Right atrium auricular region (tissue), 2 donors: ENCODE measurements around the gene ACADL. TPM values are rescaled to one million over a fixed set of nuclear protein-coding genes. Genes with fewer than 3 reads are reported as not detected.

ENCODE experiments used
- DNase-seq: peaks from one replicate; pipeline ENCODE4 v3.0.0-alpha.2; 2019; ENCODE audit warnings: low spot score
- H3K27ac ChIP-seq, 2 donors: fragments of 200-600 bp; sonication (generic); 1 replicate in 1 of 2; 2 replicates in 1 of 2; pipeline ENCODE4 v1.5.1; 2016 to 2019
- H3K27me3 ChIP-seq, 2 donors: fragments of 200-600 bp; sonication (generic); one replicate each; pipeline versions ENCODE4 v1.5.1 to v1.6.0; 2017 to 2019
- H3K36me3 ChIP-seq: fragments of 200-600 bp; sonication (generic); one replicate; pipeline ENCODE4 v1.5.1; 2016
- H3K4me1 ChIP-seq, 2 donors: fragments of 200-600 bp; sonication (generic); one replicate each; pipeline versions ENCODE4 v1.5.1 to v1.6.0; 2017 to 2019
- H3K4me3 ChIP-seq, 2 donors: fragments of 200-600 bp; sonication (generic); 1 replicate in 1 of 2; 2 replicates in 1 of 2; pipeline ENCODE4 v1.5.1; 2017 to 2019; ENCODE audit warnings: mild to moderate bottlenecking in 1 of 2, moderate library complexity in 1 of 2
- H3K9me3 ChIP-seq, 2 donors: fragments of 200-600 bp; sonication (generic); one replicate each; pipeline ENCODE4 v1.5.1; 2019
- CTCF ChIP-seq, 2 donors: fragments of 200-600 bp; sonication (generic); IDR thresholded peaks; one replicate each; pipeline ENCODE4 v1.5.1; 2019; ENCODE audit warnings: antibody characterized with exemption in 2 of 2
- total RNA-seq, 2 donors: library from RNA; depleted of rRNA; stranded (reverse); fragments of >200 nt; gene quantifications; one replicate each; pipeline ENCODE4 v1.1.0, GENCODE V29; 2016

ACADL gene
- total RNA-seq, 2 donors from 2014 or later, result 1.4 to 1.9 TPM

GRCh38 chr2:210199854-210200253 is 25.4 kb downstream of the ACADL start:
- DNase-seq, result no peak
- Histone ChIP-seq H3K4me1 (no peaks in the 10 kb centered on the region), H3K27ac (no peak overlapping the region), H3K36me3 (no peaks in the 10 kb centered on the region), H3K27me3 (no peaks in the 10 kb centered on the region), H3K4me3 (no peak overlapping the region), H3K9me3 (no peaks in the 10 kb centered on the region)
- no peak for TF ChIP-seq CTCF (IDR thresholded peaks at IDR 0.05)

GRCh38 chr2:210199186-210199765 is 26.0 kb downstream of the ACADL start:
- no peaks in the 10 kb centered on the region for H3K9me3 ChIP-seq
- H3K4me1 ChIP-seq, result no peaks in the 10 kb centered on the region
- DNase-seq, result no peak
- H3K27me3 ChIP-seq, result no peaks in the 10 kb centered on the region
- peak; percentile 62 to 80 for TF ChIP-seq CTCF (IDR thresholded peaks at IDR 0.05)
- H3K36me3 ChIP-seq, result no peaks in the 10 kb centered on the region
- no peak overlapping the region for H3K27ac ChIP-seq
- H3K4me3 ChIP-seq, result no peak overlapping the region

GRCh38 chr2:210198326-210198725 is 26.9 kb downstream of the ACADL start:
- Histone ChIP-seq H3K4me3 (no peak overlapping the region), H3K4me1 (no peaks in the 10 kb centered on the region), H3K36me3 (no peaks in the 10 kb centered on the region), H3K27ac (no peak overlapping the region), H3K27me3 (no peaks in the 10 kb centered on the region), H3K9me3 (no peaks in the 10 kb centered on the region)
- no peak for TF ChIP-seq CTCF (IDR thresholded peaks at IDR 0.05)
- no peak for DNase-seq

GRCh38 chr2:210197720-210198119 is 27.5 kb downstream of the ACADL start:
- H3K9me3 ChIP-seq, result no peaks in the 10 kb centered on the region
- no peaks in the 10 kb centered on the region for H3K27me3 ChIP-seq
- no peaks in the 10 kb centered on the region for H3K4me1 ChIP-seq
- DNase-seq, result no peak
- no peak overlapping the region for H3K27ac ChIP-seq
- no peak for TF ChIP-seq CTCF (IDR thresholded peaks at IDR 0.05)
- no peaks in the 10 kb centered on the region for H3K36me3 ChIP-seq
- H3K4me3 ChIP-seq, result no peak overlapping the region

GRCh38 chr2:210195101-210195852 is 30.0 kb downstream of the ACADL start:
- H3K4me3 ChIP-seq, result peak overlapping the region in 1 of 2 donors; percentile 35

More at GRCh38 chr2:210195101-210195852, 30.0 kb downstream of the ACADL start:
- Histone ChIP-seq H3K4me1 (no peaks in the 10 kb centered on the region), H3K9me3 (no peaks in the 10 kb centered on the region), H3K27me3 (no peaks in the 10 kb centered on the region), H3K36me3 (no peaks in the 10 kb centered on the region), H3K27ac (no peak overlapping the region)
- TF ChIP-seq CTCF (IDR thresholded peaks at IDR 0.05), result peak; percentile 52 to 82
- no peak for DNase-seq
